GM04503 (cell line): Measurements from ENCODE around the gene LRRC46.

Source experiments
- DNase-seq: peaks from one replicate; pipeline ENCODE4 v3.0.0-alpha.2; 2012; ENCODE audit warnings: low read depth

LRRC46 gene

GRCh38 chr17:47831934-47832327 is 461 bp downstream of the LRRC46 start:
- no peak for DNase-seq

GRCh38 chr17:47834756-47835155 is 3.3 kb downstream of the LRRC46 start:
- no peak for DNase-seq

GRCh38 chr17:47836601-47837000 is 5.1 kb downstream of the LRRC46 start:
- DNase-seq: no peak

- no peak for DNase-seq
These were observed 6.0 kb downstream of the LRRC46 start for GRCh38 chr17:47837401-47838039.

GRCh38 chr17:47838636-47839035 is 7.2 kb downstream of the LRRC46 start:
- no peak for DNase-seq

- DNase-seq: no peak
These were observed 7.6 kb downstream of the LRRC46 start for GRCh38 chr17:47839071-47839470.

- no peak for DNase-seq
These were observed 8.7 kb downstream of the LRRC46 start for GRCh38 chr17:47840001-47840741.

- DNase-seq: peak; percentile 27
These were observed 9.4 kb downstream of the LRRC46 start, which contains the start of gene SCRN2 for GRCh38 chr17:47840742-47841487. SCRN2 (minus strand) TSS chr17:47841273; CDS start chr17:47840843, 430 bp downstream.

- no peak for DNase-seq
These were observed 10.2 kb downstream of the LRRC46 start for GRCh38 chr17:47841488-47842291.

GRCh38 chr17:47843391-47843730 is 11.9 kb downstream of the LRRC46 start:
- no peak for DNase-seq

GRCh38 chr17:47844227-47844626 is 12.8 kb downstream of the LRRC46 start:
- DNase-seq: no peak

GRCh38 chr17:47844814-47845715 is 13.6 kb downstream of the LRRC46 start:
- no peak for DNase-seq

GRCh38 chr17:47845716-47846075 is 14.2 kb downstream of the LRRC46 start:
- DNase-seq: no peak

GRCh38 chr17:47846716-47847340 is 15.4 kb downstream of the LRRC46 start:
- no peak for DNase-seq

- DNase-seq: no peak
These were observed 16.1 kb downstream of the LRRC46 start for GRCh38 chr17:47847341-47848197.

GRCh38 chr17:47848198-47848513 is 16.7 kb downstream of the LRRC46 start:
- no peak for DNase-seq

- no peak for DNase-seq
These were observed 18.9 kb downstream of the LRRC46 start for GRCh38 chr17:47850373-47850691.

- no peak for DNase-seq
These were observed 19.5 kb downstream of the LRRC46 start, which contains the start of gene SP6 for GRCh38 chr17:47850692-47851573. SP6 (minus strand) TSS chr17:47851163; CDS start chr17:47848429, 2,734 bp downstream.

- DNase-seq: no peak
These were observed 20.3 kb downstream of the LRRC46 start for GRCh38 chr17:47851764-47852112.
